ENCODE measurements around the gene CENPX.
"Not testable (repeated sequence)": the region's sequence is repeated elsewhere in the genome, so short reads cannot be mapped to it uniquely, and the experiment has no call there.

Gene CENPX

DNA sequence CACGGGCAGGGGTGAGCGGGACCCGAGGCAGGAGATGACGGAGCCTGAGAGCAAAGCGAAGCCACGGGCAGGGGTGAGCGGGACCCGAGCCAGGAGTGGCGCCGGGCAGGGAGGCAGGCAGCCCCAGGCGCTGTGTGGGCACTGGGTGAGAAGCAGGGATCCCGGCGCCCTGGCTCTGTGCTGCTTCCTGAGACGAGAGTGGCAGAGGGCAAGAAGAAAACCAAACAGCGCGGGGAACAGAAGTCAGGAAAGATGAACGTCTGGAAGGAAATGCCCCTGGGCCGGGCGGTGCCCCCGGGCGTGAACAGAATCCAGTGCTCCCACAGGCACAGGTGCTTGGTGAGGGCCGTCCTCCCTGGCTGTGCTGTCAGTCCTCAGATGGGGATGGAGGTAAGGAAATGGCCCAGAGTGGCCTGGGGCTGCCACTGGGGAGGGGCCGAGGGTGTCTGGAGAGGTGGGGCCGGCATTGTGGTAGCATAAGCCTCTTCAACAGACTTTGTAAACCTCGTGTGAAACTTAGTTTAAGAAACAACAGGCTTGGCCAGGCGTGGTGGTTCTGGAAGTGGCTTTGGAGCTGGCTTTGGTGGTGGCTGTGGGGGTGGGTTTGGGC, 35.4 kb downstream of the CENPX start:
- TF ChIP-seq, protein P1, sequence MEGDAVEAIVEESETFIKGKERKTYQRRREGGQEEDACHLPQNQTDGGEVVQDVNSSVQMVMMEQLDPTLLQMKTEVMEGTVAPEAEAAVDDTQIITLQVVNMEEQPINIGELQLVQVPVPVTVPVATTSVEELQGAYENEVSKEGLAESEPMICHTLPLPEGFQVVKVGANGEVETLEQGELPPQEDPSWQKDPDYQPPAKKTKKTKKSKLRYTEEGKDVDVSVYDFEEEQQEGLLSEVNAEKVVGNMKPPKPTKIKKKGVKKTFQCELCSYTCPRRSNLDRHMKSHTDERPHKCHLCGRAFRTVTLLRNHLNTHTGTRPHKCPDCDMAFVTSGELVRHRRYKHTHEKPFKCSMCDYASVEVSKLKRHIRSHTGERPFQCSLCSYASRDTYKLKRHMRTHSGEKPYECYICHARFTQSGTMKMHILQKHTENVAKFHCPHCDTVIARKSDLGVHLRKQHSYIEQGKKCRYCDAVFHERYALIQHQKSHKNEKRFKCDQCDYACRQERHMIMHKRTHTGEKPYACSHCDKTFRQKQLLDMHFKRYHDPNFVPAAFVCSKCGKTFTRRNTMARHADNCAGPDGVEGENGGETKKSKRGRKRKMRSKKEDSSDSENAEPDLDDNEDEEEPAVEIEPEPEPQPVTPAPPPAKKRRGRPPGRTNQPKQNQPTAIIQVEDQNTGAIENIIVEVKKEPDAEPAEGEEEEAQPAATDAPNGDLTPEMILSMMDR (IDR thresholded peaks at IDR 0.05; ENCODE audit: extremely low read depth, insufficient read depth, missing control alignments) = no peak
- no peak for DNase-seq (ENCODE audit: low spot score)
- in situ Hi-C loops (cut with MboI; ENCODE audit: low pct_unique_long_range_greater_than_20kb, low sequenced_read_pairs, unreplicated experiment) = no loop called here

DNA sequence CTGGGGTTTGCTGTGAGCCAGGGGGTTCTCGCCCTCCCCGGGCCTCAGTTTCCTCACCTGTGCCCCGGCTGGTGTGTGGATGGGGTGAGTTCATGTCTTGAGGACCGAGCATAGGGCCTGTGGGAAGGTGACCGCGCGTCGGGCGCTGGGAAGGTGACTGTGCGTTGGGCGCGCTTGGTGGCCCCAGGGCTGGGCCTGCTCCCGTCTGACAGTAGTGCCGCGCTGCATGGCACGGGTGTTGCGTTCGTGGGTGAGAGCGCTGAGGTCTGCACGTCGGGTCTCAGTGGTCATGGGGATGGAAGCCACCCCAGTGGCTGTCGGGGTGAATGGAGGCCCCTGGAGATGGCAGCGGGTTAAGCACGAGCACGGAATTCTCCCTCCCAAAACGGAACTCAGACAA, 36.1 kb downstream of the CENPX start:
- TF ChIP-seq, protein P1 (IDR thresholded peaks at IDR 0.05; ENCODE audit: extremely low read depth, insufficient read depth, missing control alignments) = no peak
- in situ Hi-C loops (cut with MboI; ENCODE audit: low pct_unique_long_range_greater_than_20kb, low sequenced_read_pairs, unreplicated experiment) = no loop called here
- no peak for DNase-seq (ENCODE audit: low spot score)

DNA sequence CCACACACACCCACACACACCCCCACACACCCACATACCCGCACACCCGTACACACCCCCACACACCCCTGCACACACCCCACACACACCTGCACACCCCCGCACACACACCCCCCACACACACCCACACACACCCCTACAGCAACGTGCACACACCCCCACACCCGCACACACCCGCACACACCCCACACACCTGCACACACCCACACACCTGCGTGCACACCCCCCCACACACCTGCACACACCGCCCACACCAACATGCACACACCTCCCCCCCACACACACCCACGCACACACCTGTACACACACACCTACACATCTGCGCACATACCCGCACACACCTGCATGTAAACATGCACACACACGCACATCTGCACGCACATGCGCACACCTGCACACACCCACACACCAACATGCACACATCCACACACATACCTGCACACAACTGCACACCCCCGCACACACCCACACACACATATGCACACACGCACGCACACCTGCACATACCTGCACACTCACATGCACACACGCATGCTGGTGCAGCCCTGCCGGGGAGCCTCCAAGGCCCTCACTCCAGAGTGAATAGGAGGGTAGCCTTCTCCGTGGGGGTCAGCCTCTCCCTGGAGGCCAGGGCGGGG, 37.8 kb downstream of the CENPX start:
- in situ Hi-C loops (cut with MboI; ENCODE audit: low pct_unique_long_range_greater_than_20kb, low sequenced_read_pairs, unreplicated experiment) = no loop called here
- DNase-seq (ENCODE audit: low spot score) = no peak
- TF ChIP-seq, protein P1 (IDR thresholded peaks at IDR 0.05; ENCODE audit: extremely low read depth, insufficient read depth, missing control alignments) = no peak

DNA sequence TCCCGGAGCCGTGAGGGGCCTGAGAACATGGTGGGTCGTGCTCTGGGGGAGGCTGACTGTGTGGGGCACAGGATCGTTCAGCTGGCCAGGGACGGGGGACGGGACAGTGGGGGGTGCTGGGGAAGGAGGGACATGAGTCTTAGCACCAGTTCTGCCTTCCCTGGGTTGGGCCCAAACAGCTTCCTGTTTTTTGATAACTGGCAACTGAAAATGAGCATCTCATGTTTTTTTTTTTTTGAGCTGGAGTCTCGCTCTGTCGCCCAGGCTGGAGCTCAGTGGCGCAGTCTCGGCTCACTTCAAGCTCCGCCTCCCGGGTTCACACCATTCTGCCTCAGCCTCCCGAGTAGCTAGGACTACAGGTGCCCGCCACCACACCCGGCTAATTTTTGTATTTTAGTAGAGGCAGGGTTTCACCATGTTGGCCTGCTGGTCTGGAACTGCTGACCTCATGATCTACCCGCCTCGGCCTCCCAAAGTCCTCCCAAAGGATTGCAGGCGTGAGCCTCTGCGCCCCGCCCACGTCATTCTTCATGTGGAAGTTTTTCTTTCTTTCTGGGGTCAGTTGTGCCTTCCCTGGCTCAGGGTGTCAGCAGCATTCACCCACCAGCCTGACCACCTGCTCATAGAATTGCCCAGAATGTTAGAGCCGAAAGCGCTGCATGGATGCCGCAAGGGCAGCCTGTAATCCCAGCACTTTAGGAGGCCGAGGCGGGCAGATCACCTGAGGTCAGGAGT, 38.9 kb downstream of the CENPX start:
- DNase-seq (ENCODE audit: low spot score) = no peak
- TF ChIP-seq, protein P1 (IDR thresholded peaks at IDR 0.05; ENCODE audit: extremely low read depth, insufficient read depth, missing control alignments) = no peak
- in situ Hi-C loops (cut with MboI; ENCODE audit: low pct_unique_long_range_greater_than_20kb, low sequenced_read_pairs, unreplicated experiment) = no loop called here

DNA sequence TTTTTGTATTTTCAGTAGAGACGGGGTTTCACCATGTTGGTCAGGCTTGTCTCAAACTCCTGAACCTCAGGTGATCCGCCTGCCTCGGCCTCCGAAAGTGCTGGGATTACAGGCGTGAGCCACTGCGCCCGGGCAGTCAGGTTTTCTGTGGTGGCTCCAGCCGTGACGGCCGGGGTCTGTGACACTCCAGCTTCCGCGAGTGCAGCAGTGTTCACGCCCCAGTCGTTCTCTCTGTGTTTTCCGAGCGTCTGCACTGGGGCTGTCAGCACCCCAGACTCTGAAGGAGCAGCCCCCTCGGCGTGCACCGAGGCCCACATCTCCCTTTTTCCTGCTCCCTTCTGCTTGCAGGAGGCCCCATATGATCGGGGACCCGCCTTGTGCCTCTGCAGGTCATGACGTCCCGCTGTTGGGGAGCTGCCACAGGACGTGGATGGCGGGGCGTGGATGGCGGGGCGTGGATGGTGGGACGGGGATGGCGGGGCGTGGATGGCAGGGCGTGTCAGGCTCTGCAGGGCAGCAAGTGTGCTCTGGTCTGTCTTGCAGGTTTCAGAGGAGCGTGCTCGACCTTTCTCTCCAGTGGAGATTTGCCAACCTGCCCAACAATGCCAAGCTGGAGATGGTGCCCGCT, 39.6 kb downstream of the CENPX start:
- TF ChIP-seq, protein P1 (IDR thresholded peaks at IDR 0.05; ENCODE audit: extremely low read depth, insufficient read depth, missing control alignments) = no peak
- DNase-seq (ENCODE audit: low spot score) = no peak
- in situ Hi-C loops (cut with MboI; ENCODE audit: low pct_unique_long_range_greater_than_20kb, low sequenced_read_pairs, unreplicated experiment) = no loop called here

DNA sequence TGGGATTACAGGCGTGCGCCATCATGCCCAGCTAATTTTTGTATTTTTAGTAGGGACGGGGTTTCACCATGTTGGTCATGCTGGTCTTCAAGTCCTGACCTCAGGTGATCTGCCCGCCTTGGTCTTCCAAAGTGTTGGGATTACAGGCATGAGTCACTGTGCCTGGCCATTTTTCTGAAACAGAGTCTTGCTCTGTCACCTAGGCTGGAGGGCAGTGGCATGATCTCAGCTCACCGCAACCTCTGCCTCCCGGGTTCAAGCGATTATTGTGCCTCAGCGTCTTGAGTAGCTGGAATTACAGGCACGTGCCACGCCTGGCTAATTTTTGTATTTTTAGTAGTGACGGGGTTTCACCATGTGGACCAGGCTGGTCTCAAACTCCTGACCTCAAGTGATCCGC, 41.2 kb downstream of the CENPX start:
- in situ Hi-C loops (cut with MboI; ENCODE audit: low pct_unique_long_range_greater_than_20kb, low sequenced_read_pairs, unreplicated experiment); DNase-seq (ENCODE audit: low spot score): not testable (repeated sequence)
